GM10248 (cell line): Measurements from ENCODE around the gene HSD3B7.

ENCODE experiments used
- CTCF ChIA-PET: fragments of 300-600 bp; sonication (Branson Sonifier 250); formaldehyde crosslinking; extraction: SDS; loops from one replicate; lab custom pipeline; 2021; ENCODE audit warnings: antibody characterized with exemption; lab: Yijun Ruan, JAX
- POLR2A ChIA-PET: fragments of 350-650 bp; sonication (Branson Sonifier 250); formaldehyde crosslinking; extraction: SDS; loops from one replicate; lab custom pipeline; 2020; ENCODE audit warnings: antibody characterized with exemption; lab: Yijun Ruan, JAX
- DNase-seq: peaks from one replicate; pipeline ENCODE4 v3.0.0; 2012; ENCODE audit errors: extremely low spot score
- TF ChIP-seq, protein P1 (sequence below): IDR thresholded peaks from 2 replicates; pipeline ENCODE4 v1.5.1; 2012; ENCODE audit warnings: mild to moderate bottlenecking, low read depth; ENCODE audit errors: extremely low read depth, missing control alignments, control extremely low read depth

The HSD3B7 gene

DNA sequence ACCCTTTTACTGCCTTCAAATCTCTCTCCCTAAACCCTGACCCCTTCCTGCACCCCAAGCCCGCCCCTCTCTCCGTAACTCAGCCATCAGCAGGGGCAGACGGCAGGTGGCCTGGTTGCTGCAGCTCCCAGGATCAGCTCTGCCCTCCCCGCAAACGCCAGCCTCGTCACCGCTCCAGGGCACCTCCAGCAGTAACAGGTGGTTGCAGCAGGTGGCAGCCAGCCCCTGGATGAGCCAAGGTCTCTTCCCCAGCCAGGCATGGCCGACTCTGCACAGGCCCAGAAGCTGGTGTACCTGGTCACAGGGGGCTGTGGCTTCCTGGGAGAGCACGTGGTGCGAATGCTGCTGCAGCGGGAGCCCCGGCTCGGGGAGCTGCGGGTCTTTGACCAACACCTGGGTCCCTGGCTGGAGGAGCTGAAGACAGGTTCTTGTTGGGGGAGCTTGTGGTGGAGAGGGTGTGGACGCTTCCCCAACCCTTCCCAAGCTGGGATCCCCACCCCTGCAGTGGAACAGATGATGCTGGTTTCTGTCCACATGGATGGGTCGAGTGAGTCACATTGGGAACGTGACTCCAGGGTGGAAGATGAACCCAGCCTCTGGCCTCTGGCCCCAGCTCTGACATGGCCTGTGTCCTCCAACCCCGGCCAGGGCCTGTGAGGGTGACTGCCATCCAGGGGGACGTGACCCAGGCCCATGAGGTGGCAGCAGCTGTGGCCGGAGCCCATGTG, 558 bp downstream of the HSD3B7 start:
- POLR2A ChIA-PET, result interaction anchor here (0.7 to 1.0 kb wide), 3 partner anchors 10 to 195 kb away, joined by 3 read pairs; partner anchors contain the start of gene FUS
- no peak for DNase-seq
- TF ChIP-seq, protein P1, sequence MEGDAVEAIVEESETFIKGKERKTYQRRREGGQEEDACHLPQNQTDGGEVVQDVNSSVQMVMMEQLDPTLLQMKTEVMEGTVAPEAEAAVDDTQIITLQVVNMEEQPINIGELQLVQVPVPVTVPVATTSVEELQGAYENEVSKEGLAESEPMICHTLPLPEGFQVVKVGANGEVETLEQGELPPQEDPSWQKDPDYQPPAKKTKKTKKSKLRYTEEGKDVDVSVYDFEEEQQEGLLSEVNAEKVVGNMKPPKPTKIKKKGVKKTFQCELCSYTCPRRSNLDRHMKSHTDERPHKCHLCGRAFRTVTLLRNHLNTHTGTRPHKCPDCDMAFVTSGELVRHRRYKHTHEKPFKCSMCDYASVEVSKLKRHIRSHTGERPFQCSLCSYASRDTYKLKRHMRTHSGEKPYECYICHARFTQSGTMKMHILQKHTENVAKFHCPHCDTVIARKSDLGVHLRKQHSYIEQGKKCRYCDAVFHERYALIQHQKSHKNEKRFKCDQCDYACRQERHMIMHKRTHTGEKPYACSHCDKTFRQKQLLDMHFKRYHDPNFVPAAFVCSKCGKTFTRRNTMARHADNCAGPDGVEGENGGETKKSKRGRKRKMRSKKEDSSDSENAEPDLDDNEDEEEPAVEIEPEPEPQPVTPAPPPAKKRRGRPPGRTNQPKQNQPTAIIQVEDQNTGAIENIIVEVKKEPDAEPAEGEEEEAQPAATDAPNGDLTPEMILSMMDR, result no peak
- CTCF ChIA-PET, result interaction anchor here (0.9 to 4.7 kb wide), 30 partner anchors 9 to 888 kb away, joined by 3 to 32 read pairs (median 6); partner anchors contain the start of genes STX4, VKORC1, ZNF267 and ZNF646

DNA sequence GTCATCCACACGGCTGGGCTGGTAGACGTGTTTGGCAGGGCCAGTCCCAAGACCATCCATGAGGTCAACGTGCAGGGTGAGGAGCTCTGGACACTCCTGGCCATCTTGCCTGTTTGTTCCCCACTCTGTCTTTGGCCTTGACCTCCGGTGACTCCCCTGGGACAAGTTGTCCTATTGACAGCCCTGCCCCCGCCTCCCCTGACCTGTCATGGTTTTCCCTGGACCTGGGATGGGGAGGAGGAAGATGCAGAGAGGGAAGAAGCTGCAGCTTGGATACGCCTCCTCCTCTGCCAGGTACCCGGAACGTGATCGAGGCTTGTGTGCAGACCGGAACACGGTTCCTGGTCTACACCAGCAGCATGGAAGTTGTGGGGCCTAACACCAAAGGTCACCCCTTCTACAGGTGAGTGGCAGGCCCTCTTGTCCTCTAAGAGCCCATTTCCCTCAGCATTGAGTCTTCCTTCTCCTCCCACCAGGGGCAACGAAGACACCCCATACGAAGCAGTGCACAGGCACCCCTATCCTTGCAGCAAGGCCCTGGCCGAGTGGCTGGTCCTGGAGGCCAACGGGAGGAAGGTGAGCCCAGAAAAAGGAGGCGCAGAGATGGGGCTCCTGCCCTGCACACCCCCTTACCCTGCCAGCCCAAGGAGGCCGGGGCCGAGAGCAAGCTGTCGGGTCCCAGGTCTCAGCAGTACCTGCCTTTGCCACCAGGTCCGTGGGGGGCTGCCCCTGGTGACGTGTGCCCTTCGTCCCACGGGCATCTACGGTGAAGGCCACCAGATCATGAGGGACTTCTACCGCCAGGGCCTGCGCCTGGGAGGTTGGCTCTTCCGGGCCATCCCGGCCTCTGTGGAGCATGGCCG, 1.4 kb downstream of the HSD3B7 start:
- CTCF ChIA-PET, result interaction anchor here (0.9 to 4.7 kb wide), 19 partner anchors 8 to 886 kb away, joined by 3 to 32 read pairs (median 9); partner anchors contain the start of genes STX4, VKORC1, ZNF646 and ZNF668
- TF ChIP-seq, protein P1, result no peak
- POLR2A ChIA-PET, result interaction anchor here (0.7 to 0.8 kb wide), 2 partner anchors 11 to 194 kb away, joined by 3 read pairs; no protein-coding TSS in a partner anchor
- DNase-seq, result no peak

DNA sequence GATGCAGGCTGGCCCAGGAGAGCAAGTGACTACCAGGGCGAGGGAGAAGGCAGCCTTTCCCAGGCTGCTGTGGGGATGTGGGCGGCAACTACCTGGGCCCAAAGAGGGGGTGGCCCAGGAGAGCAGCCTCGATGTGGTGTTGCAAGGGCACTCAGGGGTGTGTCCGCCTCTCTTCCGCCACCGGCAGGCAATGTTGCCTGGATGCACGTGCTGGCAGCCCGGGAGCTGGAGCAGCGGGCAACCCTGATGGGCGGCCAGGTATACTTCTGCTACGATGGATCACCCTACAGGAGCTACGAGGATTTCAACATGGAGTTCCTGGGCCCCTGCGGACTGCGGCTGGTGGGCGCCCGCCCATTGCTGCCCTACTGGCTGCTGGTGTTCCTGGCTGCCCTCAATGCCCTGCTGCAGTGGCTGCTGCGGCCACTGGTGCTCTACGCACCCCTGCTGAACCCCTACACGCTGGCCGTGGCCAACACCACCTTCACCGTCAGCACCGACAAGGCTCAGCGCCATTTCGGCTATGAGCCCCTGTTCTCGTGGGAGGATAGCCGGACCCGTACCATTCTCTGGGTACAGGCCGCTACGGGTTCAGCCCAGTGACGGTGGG, 2.7 kb downstream of the HSD3B7 start:
- ChIA-PET CTCF (interaction anchor here (2.5 kb wide), 1 partner anchor 155 kb away, joined by 14 read pairs; no protein-coding TSS in a partner anchor), POLR2A (no interaction called here)
- TF ChIP-seq, protein P1, result no peak
- DNase-seq, result no peak

DNA sequence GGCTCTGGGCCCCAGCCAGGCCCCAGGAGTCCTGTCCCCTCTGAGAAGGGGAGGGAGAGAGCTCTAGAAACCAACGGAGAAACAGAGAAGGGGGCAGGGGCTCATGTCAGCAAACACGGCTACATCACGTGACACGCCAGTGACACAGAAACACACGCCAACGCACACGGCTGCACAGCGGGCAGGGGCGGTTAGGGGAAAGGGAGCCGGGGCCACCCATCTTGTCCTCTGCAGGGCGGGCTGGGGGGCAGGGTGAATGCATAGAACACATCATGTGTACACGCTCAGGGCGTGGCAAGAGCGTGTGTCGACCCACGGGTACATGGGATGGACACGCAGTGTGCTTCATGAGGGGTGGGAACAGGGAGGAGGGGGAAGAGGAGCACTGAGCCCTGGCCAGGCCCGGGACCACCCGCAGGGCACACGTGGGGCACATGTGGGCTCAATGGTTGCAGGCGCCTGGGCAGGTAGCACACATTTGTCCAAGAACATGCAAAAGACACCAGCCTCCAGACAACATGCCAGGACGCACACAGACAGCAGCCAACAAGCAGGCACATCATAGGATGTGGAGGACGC, 4.6 kb downstream of the HSD3B7 start:
- TF ChIP-seq, protein P1, result no peak
- DNase-seq, result no peak
- ChIA-PET POLR2A (no interaction called here), CTCF (no interaction called here)

DNA sequence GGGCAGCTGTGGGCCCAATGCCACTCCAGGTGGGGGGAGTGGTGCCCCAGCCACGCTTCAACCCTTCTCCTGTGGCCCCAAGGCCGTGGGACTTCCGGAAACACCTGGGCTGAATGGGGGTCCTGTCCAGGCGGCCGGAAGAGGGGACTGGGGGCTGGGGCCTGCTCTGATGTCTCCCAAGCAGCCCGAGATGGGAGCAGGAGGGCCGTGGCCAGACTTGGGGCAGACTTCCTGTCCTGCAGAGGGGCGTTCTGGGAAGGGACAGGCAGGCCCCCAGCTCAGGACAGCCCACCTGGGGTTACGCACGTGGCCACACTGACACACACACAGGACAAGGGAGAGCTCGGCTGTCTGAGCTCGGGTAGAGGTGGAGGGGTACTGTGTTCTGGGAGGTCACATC, 5.1 kb downstream of the HSD3B7 start:
- CTCF ChIA-PET, result no interaction called here
- POLR2A ChIA-PET, result no interaction called here
- DNase-seq, result no peak
- TF ChIP-seq, protein P1, result no peak
